ENCODE measurements around the gene NUDT3. TPM values are rescaled to one million over a fixed set of nuclear protein-coding genes. Genes with fewer than 3 reads are reported as not detected.

NUDT3 gene
- total RNA-seq, 1 experiment from 2014 or later = 10.6 TPM

GRCh38 chr6:34352305-34352937 lies 40.0 kb downstream of the NUDT3 start:
- in situ Hi-C loops (cut with HindIII; ENCODE audit: low sequenced_read_pairs) = no loop called here
- DNase-seq (ENCODE audit: low spot score) = no peak

GRCh38 chr6:34350934-34351217 lies 41.6 kb downstream of the NUDT3 start:
- in situ Hi-C loops (cut with HindIII; ENCODE audit: low sequenced_read_pairs) = no loop called here
- DNase-seq (ENCODE audit: low spot score) = no peak

- in situ Hi-C loops (cut with HindIII; ENCODE audit: low sequenced_read_pairs) = no loop called here
- DNase-seq (ENCODE audit: low spot score) = peak; percentile 49
Measured at GRCh38 chr6:34350137-34350933, 42.1 kb downstream of the NUDT3 start.

- in situ Hi-C loops (cut with HindIII; ENCODE audit: low sequenced_read_pairs) = no loop called here
- DNase-seq (ENCODE audit: low spot score) = no peak
Measured at GRCh38 chr6:34349211-34349610, 43.3 kb downstream of the NUDT3 start.

GRCh38 chr6:34347303-34347702 lies 45.2 kb downstream of the NUDT3 start:
- in situ Hi-C loops (cut with HindIII; ENCODE audit: low sequenced_read_pairs) = no loop called here
- no peak for DNase-seq (ENCODE audit: low spot score)

GRCh38 chr6:34346175-34347119 lies 46.0 kb downstream of the NUDT3 start:
- no peak for DNase-seq (ENCODE audit: low spot score)
- in situ Hi-C loops (cut with HindIII; ENCODE audit: low sequenced_read_pairs) = no loop called here

- in situ Hi-C loops (cut with HindIII; ENCODE audit: low sequenced_read_pairs) = no loop called here
- DNase-seq (ENCODE audit: low spot score) = no peak
Measured at GRCh38 chr6:34343806-34344205, 48.7 kb downstream of the NUDT3 start.

GRCh38 chr6:34342247-34342646 lies 50.2 kb downstream of the NUDT3 start:
- DNase-seq (ENCODE audit: low spot score) = no peak
- in situ Hi-C loops (cut with HindIII; ENCODE audit: low sequenced_read_pairs) = no loop called here

- peak; percentile 56 for DNase-seq (ENCODE audit: low spot score)
- in situ Hi-C loops (cut with HindIII; ENCODE audit: low sequenced_read_pairs) = no loop called here
Measured at GRCh38 chr6:34341481-34341971, 50.9 kb downstream of the NUDT3 start.

- in situ Hi-C loops (cut with HindIII; ENCODE audit: low sequenced_read_pairs) = no loop called here
- no peak for DNase-seq (ENCODE audit: low spot score)
Measured at GRCh38 chr6:34340906-34341480, 51.5 kb downstream of the NUDT3 start.

- in situ Hi-C loops (cut with HindIII; ENCODE audit: low sequenced_read_pairs) = no loop called here
- DNase-seq (ENCODE audit: low spot score) = no peak
Measured at GRCh38 chr6:34340394-34340793, 52.1 kb downstream of the NUDT3 start.

- DNase-seq (ENCODE audit: low spot score) = no peak
- in situ Hi-C loops (cut with HindIII; ENCODE audit: low sequenced_read_pairs) = no loop called here
Measured at GRCh38 chr6:34339971-34340370, 52.5 kb downstream of the NUDT3 start.

- no peak for DNase-seq (ENCODE audit: low spot score)
- in situ Hi-C loops (cut with HindIII; ENCODE audit: low sequenced_read_pairs) = no loop called here
Measured at GRCh38 chr6:34339432-34339831, 53.0 kb downstream of the NUDT3 start.

GRCh38 chr6:34338811-34339210 lies 53.7 kb downstream of the NUDT3 start:
- in situ Hi-C loops (cut with HindIII; ENCODE audit: low sequenced_read_pairs) = no loop called here
- peak; percentile 72 for DNase-seq (ENCODE audit: low spot score)

- in situ Hi-C loops (cut with HindIII; ENCODE audit: low sequenced_read_pairs) = no loop called here
- DNase-seq (ENCODE audit: low spot score) = peak; percentile 33
Measured at GRCh38 chr6:34338377-34338776, 54.1 kb downstream of the NUDT3 start.

GRCh38 chr6:34334796-34335416 lies 57.6 kb downstream of the NUDT3 start:
- DNase-seq (ENCODE audit: low spot score) = no peak
- in situ Hi-C loops (cut with HindIII; ENCODE audit: low sequenced_read_pairs) = no loop called here

GRCh38 chr6:34333858-34334257 lies 58.6 kb downstream of the NUDT3 start:
- in situ Hi-C loops (cut with HindIII; ENCODE audit: low sequenced_read_pairs) = no loop called here

GRCh38 chr6:34332251-34333198 lies 59.9 kb downstream of the NUDT3 start:
- no peak for DNase-seq (ENCODE audit: low spot score)
- in situ Hi-C loops (cut with HindIII; ENCODE audit: low sequenced_read_pairs) = no loop called here

More at GRCh38 chr6:34333858-34334257, 58.6 kb downstream of the NUDT3 start:
- no peak for DNase-seq (ENCODE audit: low spot score)
